BE2C (cell line): Measurements from ENCODE around the gene RTL9.

Experiments
- DNase-seq: peaks from one replicate; pipeline ENCODE4 v3.0.0-alpha.2; 2020
- H3K27me3 ChIP-seq: fragments of 250-450 bp; sonication (Bioruptor Pico); 2 replicates; pipeline ENCODE4 v1.5.1; 2020; ENCODE audit warnings: mild to moderate bottlenecking
- H3K36me3 ChIP-seq: fragments of 250-450 bp; sonication (Bioruptor Pico); 2 replicates; pipeline ENCODE4 v1.5.1; 2020; ENCODE audit warnings: mild to moderate bottlenecking
- H3K4me1 ChIP-seq: fragments of 250-450 bp; sonication (Bioruptor Pico); 2 replicates; pipeline ENCODE4 v1.5.1; 2020
- H3K4me3 ChIP-seq: 2 replicates; pipeline ENCODE4 v1.5.1; 2011; ENCODE audit warnings: low read depth, low read length
- H3K9me3 ChIP-seq: fragments of 250-450 bp; sonication (Bioruptor Pico); 2 replicates; pipeline ENCODE4 v1.5.1; 2020
- TF ChIP-seq, protein P1 (sequence below): IDR thresholded peaks from 2 replicates; pipeline ENCODE4 v1.5.1; 2012; ENCODE audit warnings: mild to moderate bottlenecking, low read depth, low read length

Gene RTL9

DNA sequence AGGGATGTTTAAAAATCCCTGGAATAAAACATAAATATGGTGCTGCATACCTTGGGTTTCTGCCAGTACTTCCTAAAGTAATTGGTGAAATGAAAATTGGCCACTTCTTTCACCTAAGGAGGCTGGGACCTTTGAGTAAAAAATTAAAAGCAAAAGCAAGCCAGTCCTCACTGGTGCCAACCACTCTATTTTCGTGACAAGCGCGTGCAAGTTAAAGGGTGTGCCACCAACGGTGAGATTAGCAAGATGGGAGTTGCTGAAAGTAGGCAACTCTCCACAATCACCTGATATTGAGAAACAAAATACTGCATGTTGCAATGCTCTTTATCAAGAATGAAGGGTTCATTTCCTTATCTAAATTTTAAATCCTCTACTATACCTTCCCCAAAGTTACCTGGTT lies 19.7 kb upstream of the RTL9 start:
- DNase-seq, result no peak
- Histone ChIP-seq H3K36me3 (no peaks in the 10 kb centered on the region), H3K27me3 (no peaks in the 10 kb centered on the region), H3K9me3 (no peaks in the 10 kb centered on the region), H3K4me1 (no peaks in the 10 kb centered on the region), H3K4me3 (no peak overlapping the region)
- TF ChIP-seq, protein P1, sequence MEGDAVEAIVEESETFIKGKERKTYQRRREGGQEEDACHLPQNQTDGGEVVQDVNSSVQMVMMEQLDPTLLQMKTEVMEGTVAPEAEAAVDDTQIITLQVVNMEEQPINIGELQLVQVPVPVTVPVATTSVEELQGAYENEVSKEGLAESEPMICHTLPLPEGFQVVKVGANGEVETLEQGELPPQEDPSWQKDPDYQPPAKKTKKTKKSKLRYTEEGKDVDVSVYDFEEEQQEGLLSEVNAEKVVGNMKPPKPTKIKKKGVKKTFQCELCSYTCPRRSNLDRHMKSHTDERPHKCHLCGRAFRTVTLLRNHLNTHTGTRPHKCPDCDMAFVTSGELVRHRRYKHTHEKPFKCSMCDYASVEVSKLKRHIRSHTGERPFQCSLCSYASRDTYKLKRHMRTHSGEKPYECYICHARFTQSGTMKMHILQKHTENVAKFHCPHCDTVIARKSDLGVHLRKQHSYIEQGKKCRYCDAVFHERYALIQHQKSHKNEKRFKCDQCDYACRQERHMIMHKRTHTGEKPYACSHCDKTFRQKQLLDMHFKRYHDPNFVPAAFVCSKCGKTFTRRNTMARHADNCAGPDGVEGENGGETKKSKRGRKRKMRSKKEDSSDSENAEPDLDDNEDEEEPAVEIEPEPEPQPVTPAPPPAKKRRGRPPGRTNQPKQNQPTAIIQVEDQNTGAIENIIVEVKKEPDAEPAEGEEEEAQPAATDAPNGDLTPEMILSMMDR, result no peak

DNA sequence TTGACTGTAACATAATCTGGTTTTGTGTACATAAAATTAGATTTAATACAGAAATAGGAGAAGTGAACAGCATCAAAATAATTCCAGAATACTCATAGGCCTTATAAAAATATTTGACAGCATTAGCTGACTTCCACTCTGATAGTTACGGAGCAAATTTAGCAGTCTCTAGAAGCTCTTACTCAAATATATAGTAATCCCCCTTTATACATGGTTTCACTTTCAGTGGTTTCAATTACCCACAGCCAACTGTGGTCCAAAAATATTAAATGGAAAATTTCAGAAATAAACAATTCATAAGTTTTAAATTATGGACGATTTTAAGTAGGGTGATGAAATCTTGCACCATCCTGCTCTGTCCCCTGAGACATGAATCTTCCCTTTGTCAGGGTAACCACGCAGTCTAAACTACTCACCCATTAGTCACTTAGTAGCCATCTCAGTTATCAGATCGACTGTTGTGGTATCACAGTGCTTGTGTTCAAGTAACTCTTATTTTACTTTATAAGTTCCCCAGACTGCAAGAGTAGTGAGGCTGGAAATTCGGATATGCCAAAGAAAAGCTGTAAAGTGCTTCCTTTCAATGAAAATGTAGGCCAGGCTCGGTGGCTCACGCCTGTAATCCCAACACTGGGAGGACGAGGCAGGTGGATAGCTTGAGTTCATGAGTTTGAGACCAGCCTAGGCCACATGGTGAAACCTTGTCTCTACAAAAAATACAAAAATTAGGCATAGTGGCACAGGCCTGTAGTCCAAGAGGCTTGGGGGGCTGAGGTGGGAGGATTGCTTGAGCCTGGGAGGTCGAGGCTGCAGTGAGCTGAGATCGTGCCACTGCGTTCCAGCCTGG lies 17.2 kb upstream of the RTL9 start:
- no peak overlapping the region for H3K4me3 ChIP-seq
- no peaks in the 10 kb centered on the region for H3K4me1 ChIP-seq
- no peak for DNase-seq
- no peaks in the 10 kb centered on the region for H3K9me3 ChIP-seq
- H3K36me3 ChIP-seq, result no peaks in the 10 kb centered on the region
- H3K27me3 ChIP-seq, result no peaks in the 10 kb centered on the region
- TF ChIP-seq, protein P1, result no peak

DNA sequence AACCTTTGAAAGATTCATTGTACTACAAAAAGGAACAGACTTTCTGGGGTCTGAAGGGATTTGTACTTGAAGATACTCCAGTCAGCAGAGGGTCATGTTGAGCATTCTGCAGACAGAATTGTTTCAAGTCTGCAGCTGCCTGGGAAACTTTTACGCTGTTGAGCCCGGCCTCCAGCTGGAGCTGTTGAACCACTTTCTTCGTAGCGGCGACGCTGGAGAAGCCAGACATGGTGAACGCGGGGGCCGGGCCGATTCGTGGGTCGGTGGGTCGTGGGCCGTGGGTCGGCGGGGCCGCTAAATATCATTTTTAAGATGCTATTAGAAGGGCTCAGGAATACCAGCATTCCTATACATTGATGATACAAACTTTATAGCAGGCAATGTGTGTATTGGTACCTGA lies 12.0 kb upstream of the RTL9 start:
- no peaks in the 10 kb centered on the region for H3K27me3 ChIP-seq
- no peak for DNase-seq
- H3K4me1 ChIP-seq, result no peaks in the 10 kb centered on the region
- no peak overlapping the region for H3K4me3 ChIP-seq
- TF ChIP-seq, protein P1, result no peak
- H3K9me3 ChIP-seq, result no peaks in the 10 kb centered on the region
- H3K36me3 ChIP-seq, result no peaks in the 10 kb centered on the region

DNA sequence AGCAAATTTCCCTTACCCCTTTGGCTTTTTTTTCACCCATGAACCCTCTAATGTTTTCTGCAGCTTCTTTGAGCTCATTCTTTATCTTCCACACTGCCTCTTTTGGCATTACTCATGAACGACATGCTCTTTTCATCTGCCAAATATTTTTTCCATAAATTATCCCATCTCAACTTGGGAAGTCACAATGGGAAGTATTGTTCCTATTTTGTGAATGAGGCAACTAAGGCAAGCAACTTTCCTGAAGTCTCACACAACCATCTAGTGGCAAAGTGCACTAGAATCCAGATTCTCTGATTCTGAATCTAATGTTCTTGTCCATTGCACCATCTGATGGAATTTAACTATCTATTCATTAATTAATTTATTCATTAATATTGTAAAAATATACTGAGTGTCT lies 625 bp downstream of the RTL9 start:
- Histone ChIP-seq H3K36me3 (no peaks in the 10 kb centered on the region), H3K27me3 (no peaks in the 10 kb centered on the region), H3K4me3 (no peak overlapping the region), H3K9me3 (no peaks in the 10 kb centered on the region), H3K4me1 (no peaks in the 10 kb centered on the region)
- no peak for DNase-seq
- TF ChIP-seq, protein P1, result no peak

DNA sequence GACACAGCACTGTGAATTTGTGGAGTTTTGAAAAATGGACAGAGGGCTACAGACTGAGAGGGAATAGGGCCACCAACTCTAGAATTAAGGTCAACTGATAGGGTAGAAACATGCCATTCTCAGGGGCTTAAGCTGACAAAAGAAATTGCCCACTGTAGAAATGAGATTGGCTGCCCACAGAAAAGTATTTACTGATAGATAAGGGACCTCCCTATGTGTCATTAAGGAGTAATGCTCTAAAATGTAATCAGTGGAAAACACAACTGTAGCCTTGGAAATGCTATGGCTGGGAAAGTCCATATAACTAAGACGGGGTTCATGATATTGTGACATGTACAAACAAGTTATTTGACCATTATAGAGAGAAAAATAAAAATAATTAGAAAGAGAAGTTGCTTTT lies 4.6 kb downstream of the RTL9 start:
- no peaks in the 10 kb centered on the region for H3K36me3 ChIP-seq
- no peak overlapping the region for H3K4me3 ChIP-seq
- H3K9me3 ChIP-seq, result no peaks in the 10 kb centered on the region
- H3K4me1 ChIP-seq, result no peaks in the 10 kb centered on the region
- H3K27me3 ChIP-seq, result no peaks in the 10 kb centered on the region
- DNase-seq, result no peak
- TF ChIP-seq, protein P1, result no peak

DNA sequence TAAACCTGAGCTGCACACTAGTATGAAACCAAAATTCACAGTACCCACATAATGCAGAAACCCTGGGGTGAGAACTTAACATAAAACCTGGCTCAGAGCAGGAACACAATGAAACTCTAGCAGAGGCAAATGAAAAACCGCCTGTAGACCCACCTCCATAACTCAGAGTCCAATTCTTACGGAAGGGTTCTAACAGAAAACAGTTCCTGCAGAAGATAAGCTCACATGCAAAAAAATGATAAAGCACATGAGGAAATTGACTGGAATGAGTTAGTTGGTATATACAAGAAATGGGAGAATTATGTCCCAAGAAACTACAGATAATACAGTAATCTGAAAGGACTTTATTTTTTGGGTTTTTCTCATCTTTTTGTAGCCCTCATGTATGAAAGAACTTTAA lies 14.7 kb downstream of the RTL9 start:
- Histone ChIP-seq H3K9me3 (no peaks in the 10 kb centered on the region), H3K4me3 (no peak overlapping the region), H3K27me3 (no peaks in the 10 kb centered on the region), H3K36me3 (no peaks in the 10 kb centered on the region), H3K4me1 (no peaks in the 10 kb centered on the region)
- no peak for DNase-seq
- TF ChIP-seq, protein P1, result no peak
